GM23338 (cell line): Measurements from ENCODE around the gene OTP. TPM values are rescaled to one million over a fixed set of nuclear protein-coding genes. Genes with fewer than 3 reads are reported as not detected.

Experiments
- ATAC-seq: fragments of 200-7000 bp; cut with Tn5 transposase; 3 replicates; pipeline ENCODE4 v1.9.1; 2020
- DNase-seq: peaks from one replicate; pipeline ENCODE4 v3.0.0-alpha.2; 2015; ENCODE audit warnings: low spot score
- H2AFZ ChIP-seq: fragments of 200-600 bp; sonication (generic); 2 replicates; pipeline ENCODE4 v1.8.0; 2016; ENCODE audit warnings: antibody characterized with exemption, mild to moderate bottlenecking, moderate library complexity
- H3F3A ChIP-seq: fragments of 200-600 bp; sonication (generic); replicated peaks from 2 replicates; pipeline ENCODE4 v1.8.0; 2017; ENCODE audit warnings: antibody characterized with exemption, mixed run types, low read depth
- H3K27ac ChIP-seq: fragments of 200-600 bp; sonication (generic); 2 replicates; pipeline ENCODE4 v1.6.1; 2016; ENCODE audit warnings: low read depth
- H3K27me3 ChIP-seq: fragments of 200-600 bp; sonication (generic); 2 replicates; pipeline ENCODE4 v1.8.0; 2016; ENCODE audit warnings: mild to moderate bottlenecking, mixed run types, moderate library complexity; ENCODE audit not compliant: insufficient read depth
- H3K36me3 ChIP-seq: fragments of 200-600 bp; sonication (generic); 2 replicates; pipeline ENCODE4 v1.8.0; 2016; ENCODE audit warnings: mild to moderate bottlenecking; ENCODE audit not compliant: insufficient read depth
- H3K4me1 ChIP-seq: fragments of 200-600 bp; sonication (generic); 2 replicates; pipeline ENCODE4 v1.8.0; 2016; ENCODE audit warnings: mild to moderate bottlenecking, moderate library complexity; ENCODE audit not compliant: insufficient read depth
- H3K4me2 ChIP-seq: fragments of 200-600 bp; sonication (generic); 2 replicates; pipeline ENCODE4 v1.7.1; 2017; ENCODE audit warnings: mixed run types
- H3K4me3 ChIP-seq: fragments of 200-600 bp; sonication (generic); 2 replicates; pipeline ENCODE4 v1.6.1; 2016; ENCODE audit warnings: mixed run types
- H3K79me2 ChIP-seq: fragments of 200-600 bp; sonication (generic); replicated peaks from 2 replicates; pipeline ENCODE4 v1.8.0; 2017; ENCODE audit warnings: mild to moderate bottlenecking; ENCODE audit not compliant: insufficient read depth
- H3K9me2 ChIP-seq: fragments of 200-600 bp; sonication (generic); 2 replicates; pipeline ENCODE4 v1.8.0; 2017; ENCODE audit not compliant: insufficient read depth
- H4K20me1 ChIP-seq: fragments of 200-600 bp; sonication (generic); replicated peaks from 2 replicates; pipeline ENCODE4 v1.8.0; 2017; ENCODE audit warnings: mild to moderate bottlenecking; ENCODE audit not compliant: insufficient read depth
- H3K27ac Mint-ChIP-seq: 2 replicates; pipeline ENCODE4 v1.8.0; 2020; ENCODE audit warnings: inconsistent platforms, mild to moderate bottlenecking, moderate library complexity, mixed read lengths
- H3K27me3 Mint-ChIP-seq: 3 replicates; pipeline ENCODE4 v1.8.0; 2022; ENCODE audit warnings: low read depth, mild to moderate bottlenecking, moderate library complexity, mixed read lengths, inconsistent platforms; ENCODE audit not compliant: insufficient read depth, poor library complexity
- H3K36me3 Mint-ChIP-seq: 3 replicates; pipeline ENCODE4 v1.8.0; 2021; ENCODE audit warnings: low read depth, mild to moderate bottlenecking, inconsistent platforms, moderate library complexity, mixed read lengths
- H3K4me1 Mint-ChIP-seq: 3 replicates; pipeline ENCODE4 v1.8.0; 2020; ENCODE audit warnings: mild to moderate bottlenecking, inconsistent platforms, mixed read lengths
- H3K4me3 Mint-ChIP-seq: 3 replicates; pipeline ENCODE4 v1.8.0; 2021; ENCODE audit warnings: moderate library complexity, mild to moderate bottlenecking, inconsistent platforms, mixed read lengths
- H3K9me3 Mint-ChIP-seq: 3 replicates; pipeline ENCODE4 v1.8.0; 2020; ENCODE audit warnings: moderate library complexity, mild to moderate bottlenecking, inconsistent platforms, mixed read lengths
- STAT1 ChIP-seq: IDR thresholded peaks from one replicate; pipeline ENCODE4 v1.6.1; 2016; ENCODE audit warnings: antibody characterized with exemption; ENCODE audit not compliant: unreplicated experiment
- ZNF114 ChIP-seq: fragments of 250-450 bp; sonication (Bioruptor Pico); IDR thresholded peaks from 2 replicates; pipeline ENCODE4 v1.5.0; 2020; ENCODE audit warnings: mild to moderate bottlenecking, moderate library complexity
- ZNF331 ChIP-seq: fragments of 250-450 bp; sonication (Bioruptor Pico); IDR thresholded peaks from 2 replicates; pipeline ENCODE4 v1.5.0; 2020; ENCODE audit warnings: low read depth, mild to moderate bottlenecking, moderate library complexity
- polyA plus RNA-seq: library from polyadenylated mRNA; unstranded; fragments of >200 nt; fragmentation: Nextera tagmentation; extraction: Ambion mirVana; gene quantifications from 2 replicates; pipeline ENCODE4 v1.2.1, GENCODE V29; 2016
- total RNA-seq: library from RNA; depleted of rRNA; stranded (reverse); fragments of >200 nt; shearing (Covaris generic); gene quantifications from 2 replicates; pipeline ENCODE4 v1.2.3, GENCODE V29; 2014
- TF ChIP-seq, protein P1 (sequence below): fragments of 250-450 bp; sonication (Bioruptor Pico); IDR thresholded peaks from 2 replicates; pipeline ENCODE4 v1.5.0; 2020; ENCODE audit warnings: mild to moderate bottlenecking, moderate library complexity

The OTP gene
- total and polyA plus RNA-seq, 2 experiments from 2014 or later = not detected

DNA sequence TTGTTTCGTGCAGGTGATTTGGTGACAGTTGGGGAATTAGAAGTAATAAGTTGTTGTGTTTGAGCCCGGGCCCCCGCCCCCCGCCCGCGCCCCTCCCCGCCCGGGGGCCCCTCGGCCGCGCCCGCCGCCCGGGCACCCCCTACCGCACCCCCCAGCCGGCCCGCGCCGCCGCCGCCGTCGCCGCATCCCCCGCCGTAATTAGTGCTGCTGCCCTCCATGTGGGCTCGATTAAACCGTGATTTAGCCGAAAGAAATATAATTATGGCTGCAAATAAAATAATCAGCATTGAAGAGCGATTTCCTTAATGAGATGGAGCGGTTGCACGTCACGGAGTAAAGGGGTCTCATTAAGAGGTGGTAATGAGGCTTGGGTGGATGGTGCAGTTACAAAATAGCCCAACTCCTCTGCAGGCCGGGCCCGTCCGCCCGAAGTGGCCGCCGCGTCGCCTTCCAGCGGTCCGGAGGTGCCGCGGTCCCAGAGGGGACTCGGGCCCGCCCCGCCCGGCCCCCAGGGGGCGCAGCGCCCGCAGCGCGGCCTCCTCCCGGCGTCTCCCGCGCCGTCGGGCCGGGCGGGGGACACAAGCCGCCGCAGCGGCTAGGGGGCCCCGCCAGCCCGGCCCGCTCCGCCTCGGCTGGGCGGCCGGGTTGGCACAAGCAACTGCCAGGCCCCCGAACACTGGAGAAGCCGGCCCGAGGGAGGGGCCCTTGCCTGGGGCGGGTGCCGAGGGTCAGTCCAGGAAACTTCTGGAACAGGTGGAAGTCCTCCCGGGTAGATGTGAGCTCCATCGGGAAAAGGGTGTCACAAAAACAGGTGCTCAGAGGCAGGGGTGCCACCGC is 6.9 kb upstream of the OTP start (continued):
- TF ChIP-seq, protein P1, sequence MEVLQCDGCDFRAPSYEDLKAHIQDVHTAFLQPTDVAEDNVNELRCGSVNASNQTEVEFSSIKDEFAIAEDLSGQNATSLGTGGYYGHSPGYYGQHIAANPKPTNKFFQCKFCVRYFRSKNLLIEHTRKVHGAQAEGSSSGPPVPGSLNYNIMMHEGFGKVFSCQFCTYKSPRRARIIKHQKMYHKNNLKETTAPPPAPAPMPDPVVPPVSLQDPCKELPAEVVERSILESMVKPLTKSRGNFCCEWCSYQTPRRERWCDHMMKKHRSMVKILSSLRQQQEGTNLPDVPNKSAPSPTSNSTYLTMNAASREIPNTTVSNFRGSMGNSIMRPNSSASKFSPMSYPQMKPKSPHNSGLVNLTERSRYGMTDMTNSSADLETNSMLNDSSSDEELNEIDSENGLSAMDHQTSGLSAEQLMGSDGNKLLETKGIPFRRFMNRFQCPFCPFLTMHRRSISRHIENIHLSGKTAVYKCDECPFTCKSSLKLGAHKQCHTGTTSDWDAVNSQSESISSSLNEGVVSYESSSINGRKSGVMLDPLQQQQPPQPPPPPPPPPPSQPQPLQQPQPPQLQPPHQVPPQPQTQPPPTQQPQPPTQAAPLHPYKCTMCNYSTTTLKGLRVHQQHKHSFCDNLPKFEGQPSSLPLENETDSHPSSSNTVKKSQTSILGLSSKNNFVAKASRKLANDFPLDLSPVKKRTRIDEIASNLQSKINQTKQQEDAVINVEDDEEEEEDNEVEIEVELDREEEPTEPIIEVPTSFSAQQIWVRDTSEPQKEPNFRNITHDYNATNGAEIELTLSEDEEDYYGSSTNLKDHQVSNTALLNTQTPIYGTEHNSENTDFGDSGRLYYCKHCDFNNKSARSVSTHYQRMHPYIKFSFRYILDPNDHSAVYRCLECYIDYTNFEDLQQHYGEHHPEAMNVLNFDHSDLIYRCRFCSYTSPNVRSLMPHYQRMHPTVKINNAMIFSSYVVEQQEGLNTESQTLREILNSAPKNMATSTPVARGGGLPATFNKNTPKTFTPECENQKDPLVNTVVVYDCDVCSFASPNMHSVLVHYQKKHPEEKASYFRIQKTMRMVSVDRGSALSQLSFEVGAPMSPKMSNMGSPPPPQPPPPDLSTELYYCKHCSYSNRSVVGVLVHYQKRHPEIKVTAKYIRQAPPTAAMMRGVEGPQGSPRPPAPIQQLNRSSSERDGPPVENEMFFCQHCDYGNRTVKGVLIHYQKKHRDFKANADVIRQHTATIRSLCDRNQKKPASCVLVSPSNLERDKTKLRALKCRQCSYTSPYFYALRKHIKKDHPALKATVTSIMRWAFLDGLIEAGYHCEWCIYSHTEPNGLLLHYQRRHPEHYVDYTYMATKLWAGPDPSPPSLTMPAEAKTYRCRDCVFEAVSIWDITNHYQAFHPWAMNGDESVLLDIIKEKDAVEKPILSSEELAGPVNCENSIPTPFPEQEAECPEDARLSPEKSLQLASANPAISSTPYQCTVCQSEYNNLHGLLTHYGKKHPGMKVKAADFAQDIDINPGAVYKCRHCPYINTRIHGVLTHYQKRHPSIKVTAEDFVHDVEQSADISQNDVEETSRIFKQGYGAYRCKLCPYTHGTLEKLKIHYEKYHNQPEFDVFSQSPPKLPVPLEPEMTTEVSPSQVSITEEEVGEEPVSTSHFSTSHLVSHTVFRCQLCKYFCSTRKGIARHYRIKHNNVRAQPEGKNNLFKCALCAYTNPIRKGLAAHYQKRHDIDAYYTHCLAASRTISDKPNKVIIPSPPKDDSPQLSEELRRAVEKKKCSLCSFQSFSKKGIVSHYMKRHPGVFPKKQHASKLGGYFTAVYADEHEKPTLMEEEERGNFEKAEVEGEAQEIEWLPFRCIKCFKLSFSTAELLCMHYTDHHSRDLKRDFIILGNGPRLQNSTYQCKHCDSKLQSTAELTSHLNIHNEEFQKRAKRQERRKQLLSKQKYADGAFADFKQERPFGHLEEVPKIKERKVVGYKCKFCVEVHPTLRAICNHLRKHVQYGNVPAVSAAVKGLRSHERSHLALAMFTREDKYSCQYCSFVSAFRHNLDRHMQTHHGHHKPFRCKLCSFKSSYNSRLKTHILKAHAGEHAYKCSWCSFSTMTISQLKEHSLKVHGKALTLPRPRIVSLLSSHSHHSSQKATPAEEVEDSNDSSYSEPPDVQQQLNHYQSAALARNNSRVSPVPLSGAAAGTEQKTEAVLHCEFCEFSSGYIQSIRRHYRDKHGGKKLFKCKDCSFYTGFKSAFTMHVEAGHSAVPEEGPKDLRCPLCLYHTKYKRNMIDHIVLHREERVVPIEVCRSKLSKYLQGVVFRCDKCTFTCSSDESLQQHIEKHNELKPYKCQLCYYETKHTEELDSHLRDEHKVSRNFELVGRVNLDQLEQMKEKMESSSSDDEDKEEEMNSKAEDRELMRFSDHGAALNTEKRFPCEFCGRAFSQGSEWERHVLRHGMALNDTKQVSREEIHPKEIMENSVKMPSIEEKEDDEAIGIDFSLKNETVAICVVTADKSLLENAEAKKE (CRISPR knock-in tag) = no peak
- TF ChIP-seq ZNF114 (CRISPR knock-in tag) = no peak

DNA sequence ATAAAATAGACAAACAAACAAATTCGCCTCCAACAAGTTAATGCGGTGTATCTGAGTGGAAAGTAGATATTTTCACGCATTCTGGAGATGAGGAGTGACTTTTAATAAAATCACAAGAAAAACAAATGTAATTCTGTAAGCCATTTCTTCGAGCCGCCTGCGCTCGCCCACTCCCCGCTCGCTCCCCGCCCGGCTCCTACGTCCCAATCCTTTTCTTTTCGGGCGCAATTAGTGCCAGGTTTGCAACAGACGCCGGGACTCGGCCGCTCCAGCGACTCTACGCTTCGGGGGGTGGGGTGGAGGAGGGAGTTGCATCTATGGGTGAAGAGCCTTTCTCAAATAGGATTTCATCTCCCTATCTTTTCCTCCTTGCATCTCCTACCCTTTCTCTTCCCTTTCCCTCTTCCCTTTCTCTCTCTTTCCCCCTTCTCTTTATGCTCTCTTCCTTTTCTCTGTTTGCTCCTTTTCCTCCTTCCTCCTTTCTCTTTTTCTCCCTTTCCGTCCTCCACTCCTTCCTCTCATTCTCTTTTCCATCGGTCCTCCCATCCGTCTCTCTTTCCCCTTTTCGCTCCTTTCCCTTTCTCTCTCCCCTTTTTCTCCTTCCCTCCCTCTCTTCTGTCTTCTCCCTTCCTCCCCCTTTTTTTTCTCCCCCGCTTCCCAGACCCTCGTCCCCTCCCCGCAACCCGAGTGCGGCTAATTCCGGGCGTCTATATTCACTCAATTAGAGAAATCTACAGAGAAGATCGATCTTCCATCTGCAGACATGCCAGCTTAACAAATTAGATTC is 6.1 kb upstream of the OTP start:
- DNase-seq (peak; percentile 84), ATAC-seq (peak; percentile 15)
- H3K4me1 Mint-ChIP-seq = peaks cover 34% of the 10 kb centered on the region
- no peaks in the 10 kb centered on the region; the same call in 2 of the 3 replicates for H3K9me3 Mint-ChIP-seq
- H4K20me1 ChIP-seq = peaks cover 33% of the 10 kb centered on the region
- H3F3A ChIP-seq = peaks cover 11% of the 10 kb centered on the region
- peaks cover 96% of the 10 kb centered on the region for H3K27me3 Mint-ChIP-seq
- peaks cover 100% of the 10 kb centered on the region for H3K27me3 ChIP-seq
- H3K9me2 ChIP-seq = no peaks in the 10 kb centered on the region
- H3K27ac Mint-ChIP-seq = no peak overlapping the region
- no peaks in the 10 kb centered on the region; the same call in 2 of the 3 replicates for H3K36me3 Mint-ChIP-seq
- H3K4me3 ChIP-seq = peak overlapping the region; percentile 52
- peak overlapping the region; percentile 77 for H3K4me2 ChIP-seq
- no peaks in the 10 kb centered on the region for H3K36me3 ChIP-seq
- peaks cover 40% of the 10 kb centered on the region for H3K4me1 ChIP-seq
- H3K27ac ChIP-seq = no peak overlapping the region
- H2AFZ ChIP-seq = no peak overlapping the region
- H3K79me2 ChIP-seq = no peaks in the 10 kb centered on the region
- peak overlapping the region; percentile 69 for H3K4me3 Mint-ChIP-seq
- TF ChIP-seq, protein P1 (CRISPR knock-in tag) = no peak
- TF ChIP-seq ZNF114 (CRISPR knock-in tag) (no peak), ZNF331 (CRISPR knock-in tag) (no peak), STAT1 (no peak)
